Right cardiac atrium (tissue), 5 donors: ENCODE measurements around the gene CNIH3. TPM values are rescaled to one million over a fixed set of nuclear protein-coding genes. Genes with fewer than 3 reads are reported as not detected.

ENCODE experiments used
- ATAC-seq, 2 donors: fragments of 200-7000 bp; cut with Tn5 transposase; one replicate each; pipeline versions ENCODE4 v1.8.0 to v1.9.1; 2020; ENCODE audit warnings: moderate library complexity in 2 of 2, mild to moderate bottlenecking in 1 of 2
- DNase-seq, 3 donors: peaks; one replicate each; pipeline ENCODE4 v3.0.0-alpha.2; 2020
- H3K27ac ChIP-seq: one replicate; pipeline ENCODE4 v1.5.1; 2013; ENCODE audit warnings: mild to moderate bottlenecking, low read length, control low read depth, moderate library complexity
- H3K27me3 ChIP-seq: one replicate; pipeline ENCODE4 v1.6.1; 2013; ENCODE audit not compliant: control insufficient read depth, insufficient read depth
- H3K4me1 ChIP-seq: one replicate; pipeline ENCODE4 v1.6.1; 2013; ENCODE audit warnings: low read length; ENCODE audit not compliant: control insufficient read depth, insufficient read depth
- H3K4me3 ChIP-seq: one replicate; pipeline ENCODE4 v1.5.1; 2013; ENCODE audit warnings: low read length, control low read depth
- H3K9me3 ChIP-seq: one replicate; pipeline ENCODE4 v1.6.1; 2013; ENCODE audit warnings: low read length; ENCODE audit not compliant: control insufficient read depth
- WGBS: extraction: QIAGEN DNeasy Blood & Tissue Kit; methylation state at CpG from one replicate; pipeline ENCODE4 v1.1.7; 2013; 5-methylcytosine and 5-hydroxymethylcytosine counted together
- intact Hi-C, 4 donors: fragments of 100-400 bp; cut with DNase I; formaldehyde crosslinking; loops; one replicate each; pipeline versions ENCODE4 v1.11.0 to v1.14.0; 2022 to 2023
- polyA plus RNA-seq: library from polyadenylated mRNA; stranded (reverse); fragments of 200-250 nt; gene quantifications from one replicate; pipeline ENCODE4 v1.2.3, GENCODE V29; 2013
- total RNA-seq, 4 donors: library from RNA; stranded (reverse); fragmentation: NEBNext Ultra II Directional; extraction: Animal tissue kit (Norgen Biotek cat#: 25700); gene quantifications; one replicate each; pipeline ENCODE4 v1.2.1, GENCODE V29; 2021
- donor health status: healthy with polysubstance abuse.
- donor health status: DM: no; HTN: yes; CAD: no.
- donor health status: DM: no; HTN: no; CAD: no.
- donor health status: DM: no; HTN: yes; CAD: no; lungs with severe emphysema.
- donor health status: DM: yes; HTN: yes; CAD: no.

The CNIH3 gene
- total and polyA plus RNA-seq, 5 donors, result 0.66 to 2.3 (median 1.3) TPM

DNA sequence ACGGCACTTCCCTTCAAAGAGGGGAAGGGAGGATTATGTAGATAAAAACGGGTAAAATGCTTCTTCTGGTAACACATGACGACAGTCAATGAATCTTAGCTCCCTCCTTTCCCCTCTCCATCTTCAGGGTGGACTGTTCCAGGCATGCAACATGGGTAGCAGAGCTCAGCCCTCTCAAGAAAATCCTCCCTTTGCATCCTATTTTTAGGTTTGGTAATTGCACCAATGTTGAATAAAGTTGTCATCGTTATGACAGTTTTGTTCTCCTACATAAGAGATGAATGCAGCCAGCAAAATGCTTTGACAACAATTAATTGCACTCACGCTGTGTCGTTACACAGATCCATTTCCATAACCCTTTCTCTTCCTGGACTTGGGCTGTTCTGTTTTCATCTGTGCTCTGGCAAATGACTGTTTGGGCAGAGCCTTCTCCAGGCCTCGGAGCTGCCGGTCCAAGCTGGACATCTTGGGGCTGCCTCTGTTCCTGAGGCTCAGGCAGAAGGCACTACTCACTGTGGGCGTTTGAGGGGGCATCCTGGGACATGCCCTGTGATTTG lies 127.6 kb downstream of the CNIH3 start:
- no peak overlapping the region for H3K27ac ChIP-seq
- DNase-seq (no peak), ATAC-seq (no peak)
- intact Hi-C loops, result no loop called here
- no peaks in the 10 kb centered on the region for H3K9me3 ChIP-seq
- WGBS, result 69% methylated on average over 9 of the region's 9 CpGs
- no peak overlapping the region for H3K4me3 ChIP-seq
- H3K27me3 ChIP-seq, result no peaks in the 10 kb centered on the region
- H3K4me1 ChIP-seq, result no peaks in the 10 kb centered on the region

DNA sequence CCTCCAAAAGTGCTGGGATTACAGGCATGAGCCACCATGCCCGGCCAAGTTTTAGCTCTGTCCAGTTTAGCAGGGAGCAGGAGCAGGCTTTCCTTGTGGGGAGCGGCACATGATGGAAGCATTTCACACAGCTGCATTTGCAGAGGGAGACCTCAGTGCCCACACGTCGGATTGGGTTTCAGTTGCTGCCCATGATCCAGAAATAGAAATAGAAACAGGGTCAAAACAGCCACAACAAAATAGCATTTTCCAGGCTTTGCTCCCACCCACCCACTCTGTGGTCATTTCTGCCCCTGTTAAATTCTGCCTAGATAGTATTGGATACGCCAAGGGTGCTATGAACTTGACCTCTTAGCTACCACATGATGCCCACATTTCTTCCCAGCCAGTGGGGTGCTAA lies 128.4 kb downstream of the CNIH3 start:
- no peak overlapping the region for H3K27ac ChIP-seq
- no peak overlapping the region for H3K4me3 ChIP-seq
- 73% methylated on average over 5 of the region's 5 CpGs for WGBS
- intact Hi-C loops, result no loop called here
- no peaks in the 10 kb centered on the region for H3K27me3 ChIP-seq
- ATAC-seq (no peak), DNase-seq (no peak)
- no peaks in the 10 kb centered on the region for H3K4me1 ChIP-seq
- no peaks in the 10 kb centered on the region for H3K9me3 ChIP-seq

DNA sequence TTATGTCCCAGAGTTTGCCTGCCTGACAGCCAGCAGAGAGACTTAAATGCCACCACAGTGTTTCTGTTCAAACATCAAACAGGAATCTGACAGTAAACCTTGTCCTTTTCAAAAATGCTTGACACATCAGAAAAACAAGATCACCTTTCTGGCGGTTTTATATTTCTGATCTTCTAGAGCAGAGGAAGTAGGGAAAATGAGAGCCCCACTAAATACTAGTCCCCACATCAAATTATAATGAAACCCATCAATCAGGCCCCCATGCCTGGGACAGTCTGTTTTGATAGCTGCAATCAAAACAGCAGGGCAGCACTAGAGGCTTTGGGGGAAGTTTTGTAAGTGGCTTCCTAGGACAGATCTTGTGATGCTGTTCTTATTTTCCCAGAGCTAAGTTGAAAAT lies 129.3 kb downstream of the CNIH3 start:
- H3K4me1 ChIP-seq, result no peaks in the 10 kb centered on the region
- no peak overlapping the region for H3K27ac ChIP-seq
- H3K27me3 ChIP-seq, result no peaks in the 10 kb centered on the region
- DNase-seq, result no peak
- intact Hi-C loops, result no loop called here
- ATAC-seq, result no peak
- 94% methylated on average over 1 of the region's 1 CpG for WGBS
- no peaks in the 10 kb centered on the region for H3K9me3 ChIP-seq
- no peak overlapping the region for H3K4me3 ChIP-seq

DNA sequence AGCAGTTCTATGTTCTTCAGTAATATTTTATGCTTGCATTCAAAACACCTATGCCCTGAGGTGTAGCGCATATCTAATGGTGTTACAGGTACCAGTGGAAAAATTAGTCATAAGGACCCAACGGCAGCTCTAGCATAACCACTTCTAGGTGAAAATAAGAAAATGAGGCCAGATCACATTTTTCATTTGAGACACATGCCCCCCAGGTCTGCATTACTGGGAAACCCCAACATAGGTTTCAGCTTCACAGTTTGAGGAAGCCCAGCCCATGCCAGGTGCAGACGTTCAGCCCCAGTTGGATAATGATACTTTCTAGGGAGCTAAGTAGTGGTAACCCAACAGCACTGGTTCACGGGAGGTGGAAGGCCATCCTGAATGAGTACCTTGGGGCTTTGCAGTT lies 129.8 kb downstream of the CNIH3 start:
- H3K27ac ChIP-seq, result no peak overlapping the region
- WGBS, result 87% methylated on average over 4 of the region's 4 CpGs
- no peaks in the 10 kb centered on the region for H3K27me3 ChIP-seq
- no peak overlapping the region for H3K4me3 ChIP-seq
- H3K4me1 ChIP-seq, result no peaks in the 10 kb centered on the region
- no peak for ATAC-seq
- intact Hi-C loops, result no loop called here
- H3K9me3 ChIP-seq, result no peaks in the 10 kb centered on the region
- DNase-seq, result no peak

DNA sequence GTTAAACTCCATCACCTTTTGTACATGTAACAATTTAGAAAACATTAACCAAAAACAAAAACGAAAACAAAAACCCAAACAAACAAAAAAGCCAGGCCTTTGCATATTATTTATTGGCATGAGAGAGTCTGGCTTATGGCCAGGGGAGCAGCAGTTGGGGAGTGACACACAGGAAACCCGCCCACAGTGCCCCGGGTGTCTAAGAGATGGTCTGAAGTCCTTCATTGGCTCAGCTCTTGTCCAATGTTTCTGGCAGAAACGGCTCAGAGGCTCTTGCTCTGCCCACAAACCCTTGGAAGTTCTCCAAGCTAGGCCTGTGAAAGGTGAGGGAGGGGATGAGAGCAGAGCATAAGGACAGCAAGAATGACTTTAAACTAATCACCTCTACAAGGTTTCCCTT lies 131.5 kb downstream of the CNIH3 start:
- Histone ChIP-seq H3K27ac (no peak overlapping the region), H3K4me1 (no peaks in the 10 kb centered on the region), H3K9me3 (no peaks in the 10 kb centered on the region), H3K4me3 (no peak overlapping the region), H3K27me3 (no peaks in the 10 kb centered on the region)
- intact Hi-C loops, result no loop called here
- DNase-seq (no peak), ATAC-seq (no peak)
- WGBS, result 46% methylated on average over 4 of the region's 4 CpGs

DNA sequence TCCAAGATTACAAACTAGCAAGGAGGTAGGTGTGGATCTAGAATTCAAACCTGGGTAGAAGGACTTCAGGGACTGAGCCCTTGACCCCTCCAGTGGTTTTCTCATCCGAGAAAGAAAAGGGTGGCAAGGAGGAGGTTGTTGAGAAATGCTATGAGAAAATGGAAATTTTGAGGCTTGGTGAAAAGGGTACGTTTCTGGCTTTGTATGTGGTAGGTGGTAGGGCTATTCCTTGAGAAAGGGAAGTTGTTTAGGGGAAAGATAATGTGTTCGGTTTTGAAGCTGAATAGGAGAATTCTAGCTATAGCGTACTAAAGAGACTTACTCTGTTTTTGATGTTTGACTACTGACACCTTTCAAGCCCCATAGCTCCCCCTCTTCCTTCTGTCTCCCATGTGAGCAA lies 133.8 kb downstream of the CNIH3 start:
- H3K27me3 ChIP-seq, result no peaks in the 10 kb centered on the region
- no peak for DNase-seq
- no peak overlapping the region for H3K4me3 ChIP-seq
- intact Hi-C loops, result no loop called here
- H3K27ac ChIP-seq, result no peak overlapping the region
- no peaks in the 10 kb centered on the region for H3K4me1 ChIP-seq
- WGBS, result 89% methylated on average over 4 of the region's 4 CpGs
- H3K9me3 ChIP-seq, result no peaks in the 10 kb centered on the region
- no peak for ATAC-seq

DNA sequence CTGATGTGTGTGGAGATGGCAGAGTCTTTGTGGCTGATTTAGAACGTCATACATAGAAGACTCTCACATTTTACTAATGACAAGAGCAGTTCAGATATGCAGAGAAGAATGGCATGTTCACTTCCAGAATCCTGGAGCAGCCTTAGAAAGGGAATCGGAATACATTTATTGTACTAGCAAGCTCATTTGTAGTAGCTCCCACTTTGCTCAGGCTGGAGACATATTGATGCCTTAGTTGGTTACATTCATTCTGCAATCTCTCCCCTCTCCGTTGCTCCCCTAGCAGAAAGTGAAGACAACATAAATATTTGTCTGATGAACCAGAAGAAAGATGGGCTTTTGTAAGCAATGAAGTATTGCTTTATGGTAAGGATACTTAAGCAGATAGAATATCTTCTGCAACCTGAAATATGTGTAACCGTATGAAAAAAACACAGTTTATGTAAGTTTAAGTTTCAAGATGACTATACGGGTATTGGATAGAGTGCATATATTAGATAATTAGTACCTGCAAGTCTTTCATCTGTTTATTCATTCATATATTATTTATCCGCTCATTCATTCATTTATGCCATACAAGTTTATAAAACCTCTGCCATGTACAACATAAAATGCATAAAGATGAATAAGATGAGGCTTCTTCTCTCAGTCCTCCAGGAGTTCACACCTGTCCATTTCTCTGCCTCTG lies 135.7 kb downstream of the CNIH3 start:
- no peak overlapping the region for H3K27ac ChIP-seq
- no peaks in the 10 kb centered on the region for H3K27me3 ChIP-seq
- 71% methylated on average over 6 of the region's 6 CpGs for WGBS
- no peak for ATAC-seq
- no peak for DNase-seq
- intact Hi-C loops, result no loop called here
- no peak overlapping the region for H3K4me3 ChIP-seq
- no peaks in the 10 kb centered on the region for H3K9me3 ChIP-seq
- no peaks in the 10 kb centered on the region for H3K4me1 ChIP-seq

DNA sequence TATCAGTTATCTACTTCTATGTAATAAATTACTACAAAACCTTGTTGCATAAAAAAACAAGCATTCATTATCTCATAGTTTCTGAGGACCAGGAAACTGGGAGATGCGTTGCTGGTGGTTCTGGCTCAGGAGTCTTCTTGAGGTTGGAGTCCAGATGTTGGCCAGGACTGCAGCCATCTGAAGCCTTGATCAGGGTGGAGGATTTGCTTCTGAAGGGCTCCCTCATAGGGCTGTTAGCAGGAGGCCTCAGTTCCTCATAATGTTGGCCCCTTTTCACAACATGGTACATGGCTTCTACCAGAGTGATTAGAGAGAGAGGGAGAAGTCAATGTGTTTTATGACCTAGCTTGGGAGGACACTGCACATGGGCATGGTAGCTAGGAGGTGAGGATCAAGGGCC lies 137.4 kb downstream of the CNIH3 start:
- Histone ChIP-seq H3K27me3 (no peaks in the 10 kb centered on the region), H3K27ac (no peak overlapping the region), H3K4me1 (no peaks in the 10 kb centered on the region), H3K9me3 (no peaks in the 10 kb centered on the region), H3K4me3 (no peak overlapping the region)
- ATAC-seq, result no peak
- DNase-seq, result no peak
- intact Hi-C loops, result no loop called here
- 69% methylated on average over 1 of the region's 1 CpG for WGBS

DNA sequence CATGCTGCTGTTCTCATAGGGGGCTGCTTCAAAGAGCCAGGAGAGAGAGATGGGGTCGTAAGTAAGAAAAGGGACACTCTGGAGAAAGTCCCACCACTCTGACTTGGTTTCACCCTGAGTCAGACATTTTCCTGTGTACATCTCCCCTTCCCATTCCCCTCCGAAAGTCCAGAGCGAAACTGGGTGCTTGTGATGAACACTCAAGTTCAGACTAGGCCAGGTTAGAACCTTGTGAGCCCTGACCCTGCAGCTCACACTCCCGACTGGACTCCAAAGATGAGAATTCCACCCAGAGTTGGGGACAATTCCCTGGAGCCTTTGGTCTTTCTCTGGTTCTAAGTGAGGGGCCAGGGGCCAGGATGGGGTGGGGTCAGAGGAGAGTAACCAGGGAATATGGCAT lies 139.5 kb downstream of the CNIH3 start:
- intact Hi-C loops, result no loop called here

DNA sequence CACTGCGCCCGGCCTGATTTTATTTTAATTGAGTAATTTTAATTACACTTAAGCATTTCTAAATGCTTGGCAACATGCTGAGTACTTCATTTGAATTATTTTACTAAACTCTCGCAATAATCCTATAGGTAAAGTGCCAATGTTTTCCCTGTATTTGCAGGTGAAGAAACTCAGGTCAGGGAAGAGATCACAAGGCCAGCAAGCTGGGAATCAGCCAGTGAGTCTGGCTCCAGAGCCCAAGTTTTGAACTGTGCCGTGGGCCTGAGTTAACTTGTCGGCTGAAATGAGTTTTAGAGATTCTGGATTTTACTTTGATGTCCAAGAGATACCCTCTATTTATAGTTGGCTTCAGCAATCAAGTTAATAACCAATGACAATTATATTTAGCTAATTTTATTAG lies 141.4 kb downstream of the CNIH3 start:
- Histone ChIP-seq H3K27me3 (no peaks in the 10 kb centered on the region), H3K9me3 (no peaks in the 10 kb centered on the region), H3K4me3 (no peak overlapping the region), H3K4me1 (no peaks in the 10 kb centered on the region), H3K27ac (no peak overlapping the region)
- DNase-seq, result no peak
- 92% methylated on average over 5 of the region's 5 CpGs for WGBS
- intact Hi-C loops, result no loop called here
- no peak for ATAC-seq

More for the DNA sequence above, 139.5 kb downstream of the CNIH3 start:
- H3K27me3 ChIP-seq, result no peaks in the 10 kb centered on the region
- H3K9me3 ChIP-seq, result no peaks in the 10 kb centered on the region
- H3K27ac ChIP-seq, result no peak overlapping the region
- ATAC-seq (no peak), DNase-seq (no peak)
- no peaks in the 10 kb centered on the region for H3K4me1 ChIP-seq
- 83% methylated on average over 4 of the region's 4 CpGs for WGBS
- H3K4me3 ChIP-seq, result no peak overlapping the region

DNA sequence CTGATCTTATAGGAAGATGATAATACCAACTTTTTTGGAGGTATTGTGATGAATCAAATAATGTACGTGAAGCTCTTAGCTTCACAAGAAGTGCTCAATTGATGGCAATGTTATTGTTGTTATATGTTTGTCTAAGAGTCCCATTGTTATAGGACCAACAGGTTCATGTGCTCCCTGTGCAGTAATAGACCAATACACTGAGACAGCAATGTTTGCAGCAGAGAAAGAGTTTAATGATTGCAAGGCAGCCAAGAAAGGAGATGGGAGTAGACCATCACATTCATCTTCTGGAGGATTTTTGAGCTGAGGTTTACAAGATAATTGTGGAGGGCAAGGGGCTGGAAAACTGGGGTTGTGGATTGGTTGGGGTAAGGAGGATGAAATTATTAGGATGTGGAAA lies 143.0 kb downstream of the CNIH3 start:
- Histone ChIP-seq H3K4me1 (no peaks in the 10 kb centered on the region), H3K27ac (no peak overlapping the region), H3K9me3 (no peaks in the 10 kb centered on the region), H3K4me3 (no peak overlapping the region), H3K27me3 (no peaks in the 10 kb centered on the region)
- 99% methylated on average over 1 of the region's 1 CpG for WGBS
- intact Hi-C loops, result no loop called here
- ATAC-seq, result no peak
- no peak for DNase-seq

DNA sequence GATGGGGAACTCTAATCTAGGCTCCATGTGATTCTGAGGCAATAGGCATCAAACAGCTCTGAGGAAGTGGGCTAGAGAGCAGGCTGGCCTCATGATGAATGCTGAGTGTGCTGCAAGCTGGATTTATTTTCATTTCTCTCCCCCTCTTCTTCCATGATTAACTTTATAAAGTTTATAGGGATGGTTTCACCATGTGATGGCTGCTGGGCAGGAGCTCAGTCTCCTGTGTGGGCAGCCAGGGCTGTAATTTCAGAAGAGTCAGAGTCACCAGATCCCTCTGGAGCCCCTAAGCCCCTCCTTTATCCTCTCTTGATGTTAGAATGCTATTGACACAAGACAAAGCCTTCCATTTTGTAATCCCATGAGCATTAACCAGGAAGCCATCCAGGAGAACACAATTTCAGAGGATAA lies 143.6 kb downstream of the CNIH3 start:
- no peak for DNase-seq
- Histone ChIP-seq H3K27ac (no peak overlapping the region), H3K9me3 (no peaks in the 10 kb centered on the region), H3K4me1 (no peaks in the 10 kb centered on the region), H3K27me3 (no peaks in the 10 kb centered on the region), H3K4me3 (no peak overlapping the region)
- intact Hi-C loops, result no loop called here
- ATAC-seq, result peak; percentile 21 to 67
